ENCODE data around the gene PRDM16.

- no peak for TF ChIP-seq ISL1 (CRISPR knock-in tag; IDR thresholded peaks at IDR 0.05)
- TF ChIP-seq TCF4 (CRISPR knock-in tag; IDR thresholded peaks at IDR 0.05; ENCODE audit: borderline replicate concordance), result no peak
Observed at GRCh38 chr1:3370856-3371703, 302.1 kb downstream of the PRDM16 start.
